Endothelial cell of umbilical vein (primary cell): ENCODE data around the gene ADNP. TPM values are rescaled to one million over a fixed set of nuclear protein-coding genes. Genes with fewer than 3 reads are reported as not detected.

ENCODE experiments used
- BruUV-seq: library from RNA; stranded (reverse); fragments of 400-500 nt; replicated peaks from 2 replicates; lab custom pipeline; 2021; lab: Mats Ljungman, UMichigan
- CTCF ChIA-PET: fragments of 300-600, 350-600 bp; sonication (Branson Sonifier 250); formaldehyde crosslinking; loops from one replicate; lab custom pipeline; 2021; ENCODE audit warnings: antibody characterized with exemption, inconsistent platforms; lab: Charles Lee
- POLR2A ChIA-PET: fragments of 300-600, 350-600 bp; sonication (Branson Sonifier 250); formaldehyde crosslinking; loops from one replicate; lab custom pipeline; 2021; ENCODE audit warnings: antibody characterized with exemption, inconsistent platforms; lab: Charles Lee
- DNase-seq: peaks from one replicate; pipeline ENCODE4 v3.0.0-alpha.2; 2011; ENCODE audit warnings: low read depth, low spot score
- FAIRE-seq: peaks from 2 replicates; lab custom pipeline; 2011; peaks lifted over from hg19 to GRCh38; lab: Jason Lieb, UNC
- H2AFZ ChIP-seq: 2 replicates; pipeline ENCODE4 v1.6.0; 2012; ENCODE audit warnings: low read depth, low read length, control low read depth, inconsistent platforms
- H3K27ac ChIP-seq: 2 replicates; pipeline ENCODE4 v1.5.1; 2011; ENCODE audit warnings: low read depth, mild to moderate bottlenecking, control low read depth, low read length, moderate library complexity; ENCODE audit not compliant: insufficient read depth
- H3K27me3 ChIP-seq, 2 experiments: 2 replicates each; pipeline versions ENCODE4 v1.6.0 to v1.6.1; 2011; ENCODE audit warnings: low read length in 2 of 2, mixed read lengths in 1 of 2; ENCODE audit not compliant: control insufficient read depth in 2 of 2, insufficient read depth in 2 of 2
- H3K36me3 ChIP-seq, 2 experiments: 2 replicates in 1 of 2; 3 replicates in 1 of 2; pipeline ENCODE4 v1.5.1; 2011; ENCODE audit warnings: low read length in 2 of 2, mild to moderate bottlenecking in 1 of 2, moderate library complexity in 1 of 2; ENCODE audit not compliant: control insufficient read depth in 2 of 2, insufficient read depth in 2 of 2; ENCODE audit errors: extremely low read depth in 1 of 2
- H3K4me1 ChIP-seq: 3 replicates; pipeline ENCODE4 v1.5.1; 2011; ENCODE audit warnings: mild to moderate bottlenecking, low read length; ENCODE audit not compliant: control insufficient read depth, insufficient read depth; ENCODE audit errors: extremely low read depth
- H3K4me2 ChIP-seq: 2 replicates; pipeline ENCODE4 v1.6.1; 2011; ENCODE audit warnings: low read length, control low read depth, mixed read lengths; ENCODE audit not compliant: insufficient read depth
- H3K4me3 ChIP-seq, 3 experiments: fragments of 200-600 bp in 1 of 3; sonication (generic), shearing (Covaris generic) in 1 of 3; replicated peaks in 1 of 3; 2 replicates each; pipeline ENCODE4 v1.5.1; 2011 to 2016; ENCODE audit warnings: control low read depth in 3 of 3, low read length in 3 of 3, mild to moderate bottlenecking in 2 of 3, inconsistent platforms in 1 of 3, low read depth in 1 of 3, moderate library complexity in 1 of 3; ENCODE audit not compliant: insufficient read depth in 1 of 3
- H3K79me2 ChIP-seq: 2 replicates; pipeline ENCODE4 v1.6.0; 2012; ENCODE audit warnings: low read length, inconsistent platforms; ENCODE audit not compliant: control insufficient read depth, insufficient read depth
- H3K9ac ChIP-seq: replicated peaks from 2 replicates; pipeline ENCODE3; 2011; ENCODE audit warnings: low read length, control low read depth; ENCODE audit not compliant: insufficient read depth; ENCODE audit errors: extremely low read depth
- H3K9me1 ChIP-seq: replicated peaks from 3 replicates; pipeline ENCODE4 v1.6.0; 2011; ENCODE audit warnings: mild to moderate bottlenecking, low read length; ENCODE audit not compliant: control insufficient read depth, insufficient read depth; ENCODE audit errors: extremely low read depth
- H3K9me3 ChIP-seq: replicated peaks from 2 replicates; pipeline ENCODE4 v1.5.1; 2012; ENCODE audit warnings: low read length, inconsistent platforms; ENCODE audit not compliant: control insufficient read depth, insufficient read depth
- H4K20me1 ChIP-seq: replicated peaks from 2 replicates; pipeline ENCODE3; 2011; ENCODE audit warnings: mild to moderate bottlenecking, low read length; ENCODE audit not compliant: control insufficient read depth, insufficient read depth; ENCODE audit errors: extremely low read depth
- EZH2 ChIP-seq: IDR thresholded peaks from 2 replicates; pipeline ENCODE4 v1.6.1; 2012; ENCODE audit warnings: borderline replicate concordance, low read depth, mild to moderate bottlenecking, moderate library complexity, low read length, inconsistent platforms; ENCODE audit not compliant: severe bottlenecking
- FOS ChIP-seq: IDR thresholded peaks from 2 replicates; pipeline ENCODE4 v1.6.1; 2011; ENCODE audit warnings: mild to moderate bottlenecking, low read length, moderate library complexity, borderline replicate concordance; ENCODE audit not compliant: insufficient read depth
- GATA2 ChIP-seq: IDR thresholded peaks from 2 replicates; pipeline ENCODE4 v1.7.0; 2011; ENCODE audit warnings: low read depth, mild to moderate bottlenecking, moderate library complexity, mixed read lengths, low read length; ENCODE audit not compliant: insufficient read length, insufficient read depth
- JUN ChIP-seq: IDR thresholded peaks from 2 replicates; pipeline ENCODE4 v1.6.1; 2011; ENCODE audit warnings: borderline replicate concordance, low read depth; ENCODE audit not compliant: insufficient read length, insufficient read depth
- MYC ChIP-seq: IDR thresholded peaks from one replicate; pipeline ENCODE4 v1.6.1; 2011; ENCODE audit warnings: mild to moderate bottlenecking, low read depth, low read length
- POLR2A ChIP-seq: IDR thresholded peaks from 2 replicates; pipeline ENCODE4 v1.6.1; 2012; ENCODE audit warnings: low read depth, mild to moderate bottlenecking, control low read depth, low read length
- POLR2AphosphoS5 ChIP-seq: IDR thresholded peaks from 2 replicates; pipeline ENCODE4 v1.6.1; 2012; ENCODE audit warnings: low read depth, mild to moderate bottlenecking, control low read depth, low read length, moderate library complexity; ENCODE audit not compliant: insufficient read depth
- dilution Hi-C: fragments of 300-500 bp; cut with MboI; formaldehyde crosslinking; loops from one replicate; pipeline ENCODE4 v1.15.0; 2019; ENCODE audit warnings: low sequenced_read_pairs; ENCODE audit not compliant: extremely low pct_ligation_motif_present
- intact Hi-C: fragments of 100-400 bp; cut with micrococcal nuclease; formaldehyde crosslinking; loops from one replicate; pipeline ENCODE4 v1.10.0; 2022
- polyA plus RNA-seq, 4 experiments: library from polyadenylated mRNA; depleted of rRNA in 3 of 4; stranded (reverse) in 3 of 4; unstranded in 1 of 4; fragments of >200 nt; gene quantifications; 2 replicates each; pipeline versions ENCODE4 v1.2.1 to v1.2.3, GENCODE V29; 2011 to 2012; ENCODE audit warnings: missing spikeins in 1 of 4
- total RNA-seq: library from RNA; stranded (reverse); gene quantifications from 2 replicates; pipeline ENCODE4 v1.2.3, GENCODE V29; 2021
- TF ChIP-seq, protein P1 (sequence below), 2 donors: IDR thresholded peaks; 1 replicate in 1 of 2; 2 replicates in 1 of 2; pipeline ENCODE4 v1.5.1; 2011; ENCODE audit warnings: low read length in 2 of 2, mild to moderate bottlenecking in 2 of 2, moderate library complexity in 2 of 2, control low read depth in 1 of 2, inconsistent platforms in 1 of 2, low read depth in 1 of 2; ENCODE audit not compliant: insufficient read depth in 1 of 2; ENCODE audit errors: extremely low read depth in 1 of 2
- TF ChIP-seq, protein P2 (sequence below): IDR thresholded peaks from 2 replicates; pipeline ENCODE4 v1.6.1; 2011; ENCODE audit not compliant: insufficient read depth, insufficient read length

The ADNP gene
- total and polyA plus RNA-seq, 2 donors (not counting 3 experiments of a cell fraction or from before 2014, with no cell fraction given): 17.8 to 66.0 TPM

DNA sequence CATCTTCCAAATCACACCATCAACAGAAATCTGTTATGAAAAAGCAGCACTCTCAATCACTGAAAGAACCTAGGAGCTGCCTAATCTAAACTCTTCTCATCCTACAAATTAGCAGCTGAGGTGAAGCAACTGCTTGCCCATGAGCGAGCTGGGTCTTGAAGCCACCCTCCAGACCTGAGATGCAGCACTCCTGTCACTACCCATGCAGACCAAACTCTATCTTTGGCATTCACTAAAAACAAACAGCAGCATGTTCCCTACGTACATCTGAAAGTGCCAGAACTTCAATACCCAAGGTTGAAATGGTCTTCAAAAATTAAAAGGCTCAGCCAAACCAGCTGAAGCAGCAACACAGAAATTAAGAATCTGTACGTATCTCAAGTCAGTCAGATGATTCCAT, 14.3 kb downstream of the ADNP start:
- Histone ChIP-seq H3K36me3 (peaks cover 3% of the 10 kb centered on the region in 2 experiments), H3K9me1 (no peaks in the 10 kb centered on the region), H3K4me3 (no peak overlapping the region), H3K4me1 (peaks cover 39% of the 10 kb centered on the region), H4K20me1 (peaks cover 23% of the 10 kb centered on the region), H3K27ac (no peak overlapping the region), H3K27me3 (no peaks in the 10 kb centered on the region), H2AFZ (no peak overlapping the region), H3K79me2 (peaks cover 99% of the 10 kb centered on the region), H3K9ac (no peak overlapping the region), H3K9me3 (no peaks in the 10 kb centered on the region), H3K4me2 (no peak overlapping the region)
- no TSS peak for BruUV-seq
- dilution Hi-C loops (no loop called here), intact Hi-C loops (loop anchor here (1.0 kb wide), 1 partner anchor 12 kb away; no protein-coding TSS in a partner anchor)
- DNase-seq (no peak), FAIRE-seq (no peak)
- no peak for TF ChIP-seq FOS
- TF ChIP-seq, protein P1, sequence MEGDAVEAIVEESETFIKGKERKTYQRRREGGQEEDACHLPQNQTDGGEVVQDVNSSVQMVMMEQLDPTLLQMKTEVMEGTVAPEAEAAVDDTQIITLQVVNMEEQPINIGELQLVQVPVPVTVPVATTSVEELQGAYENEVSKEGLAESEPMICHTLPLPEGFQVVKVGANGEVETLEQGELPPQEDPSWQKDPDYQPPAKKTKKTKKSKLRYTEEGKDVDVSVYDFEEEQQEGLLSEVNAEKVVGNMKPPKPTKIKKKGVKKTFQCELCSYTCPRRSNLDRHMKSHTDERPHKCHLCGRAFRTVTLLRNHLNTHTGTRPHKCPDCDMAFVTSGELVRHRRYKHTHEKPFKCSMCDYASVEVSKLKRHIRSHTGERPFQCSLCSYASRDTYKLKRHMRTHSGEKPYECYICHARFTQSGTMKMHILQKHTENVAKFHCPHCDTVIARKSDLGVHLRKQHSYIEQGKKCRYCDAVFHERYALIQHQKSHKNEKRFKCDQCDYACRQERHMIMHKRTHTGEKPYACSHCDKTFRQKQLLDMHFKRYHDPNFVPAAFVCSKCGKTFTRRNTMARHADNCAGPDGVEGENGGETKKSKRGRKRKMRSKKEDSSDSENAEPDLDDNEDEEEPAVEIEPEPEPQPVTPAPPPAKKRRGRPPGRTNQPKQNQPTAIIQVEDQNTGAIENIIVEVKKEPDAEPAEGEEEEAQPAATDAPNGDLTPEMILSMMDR (IDR thresholded peaks at IDR 0.05; ENCODE audit: extremely low read depth in 1 of 2, insufficient read depth in 1 of 2, low read depth in 1 of 2, low read length in 2 of 2): no peak
- no peak for TF ChIP-seq MYC
- TF ChIP-seq POLR2A: no peak
- ChIA-PET CTCF (interaction anchor here (1.2 to 4.2 kb wide), 5 partner anchors 8 to 126 kb away, joined by 3 to 57 read pairs (median 7); partner anchors contain the start of genes ADNP and BCAS4), POLR2A (interaction anchor here (2.7 kb wide), 1 partner anchor 12 kb away, joined by 7 read pairs; no protein-coding TSS in a partner anchor)

DNA sequence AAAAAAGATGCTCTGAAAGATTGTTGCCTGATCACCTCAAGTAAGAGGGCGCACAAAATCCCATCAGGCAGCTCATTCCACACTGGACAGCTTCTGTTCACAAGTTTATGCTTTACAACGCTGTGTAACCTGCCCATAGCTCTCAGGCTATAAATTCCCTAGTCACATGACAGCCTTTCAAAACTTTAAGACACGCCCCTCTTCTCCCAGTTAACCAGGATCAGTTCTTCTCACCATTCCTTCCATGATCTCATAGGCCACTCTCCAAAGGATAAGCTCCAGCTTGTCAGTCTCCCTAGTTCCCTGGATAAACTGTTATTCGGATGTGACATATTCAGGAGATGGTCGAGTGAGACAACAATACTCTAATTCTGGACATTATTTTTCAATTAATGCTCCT, 15.0 kb downstream of the ADNP start:
- Histone ChIP-seq H3K79me2 (peaks cover 99% of the 10 kb centered on the region), H3K4me1 (peaks cover 39% of the 10 kb centered on the region), H3K9me1 (no peaks in the 10 kb centered on the region), H3K9me3 (no peaks in the 10 kb centered on the region), H3K27me3 (no peaks in the 10 kb centered on the region), H3K4me2 (peak overlapping the region; percentile 63), H4K20me1 (peaks cover 27% of the 10 kb centered on the region), H3K27ac (peak overlapping the region; percentile 43), H2AFZ (no peak overlapping the region), H3K36me3 (peaks cover 3% of the 10 kb centered on the region in 2 experiments), H3K4me3 (no peak overlapping the region), H3K9ac (no peak overlapping the region)
- peak; percentile 51 for DNase-seq
- intact Hi-C loops: loop anchor here (1.0 kb wide), 1 partner anchor 13 kb away; no protein-coding TSS in a partner anchor
- TF ChIP-seq, protein P2, sequence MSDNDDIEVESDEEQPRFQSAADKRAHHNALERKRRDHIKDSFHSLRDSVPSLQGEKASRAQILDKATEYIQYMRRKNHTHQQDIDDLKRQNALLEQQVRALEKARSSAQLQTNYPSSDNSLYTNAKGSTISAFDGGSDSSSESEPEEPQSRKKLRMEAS: no peak
- TF ChIP-seq FOS: no peak
- TF ChIP-seq POLR2A: no peak
- no peak for TF ChIP-seq POLR2AphosphoS5
- no peak for TF ChIP-seq JUN
- TF ChIP-seq EZH2: no peak
- no peak for TF ChIP-seq MYC
- TF ChIP-seq, protein P1 (IDR thresholded peaks at IDR 0.05; ENCODE audit: extremely low read depth in 1 of 2, insufficient read depth in 1 of 2, low read depth in 1 of 2, low read length in 2 of 2): no peak
- no peak for TF ChIP-seq GATA2
- no TSS peak for BruUV-seq
- peak; percentile 78 for FAIRE-seq
- dilution Hi-C loops: no loop called here
- ChIA-PET CTCF (interaction anchor here (1.2 to 4.2 kb wide), 7 partner anchors 9 to 125 kb away, joined by 3 to 57 read pairs (median 7); partner anchors contain the start of genes ADNP and BCAS4), POLR2A (interaction anchor here (2.7 kb wide), 1 partner anchor 12 kb away, joined by 7 read pairs; no protein-coding TSS in a partner anchor)
